PC-3 (cell line): ENCODE data around the gene PDLIM5.

Source experiments
- EZH2phosphoT487 ChIP-seq: fragments of 300-600 bp; sonication (generic); IDR thresholded peaks from 2 replicates; pipeline ENCODE4 v1.6.1; 2018; ENCODE audit warnings: mild to moderate bottlenecking, antibody characterized with exemption, low read length, borderline replicate concordance
- TF ChIP-seq, protein P1 (sequence below): fragments of 300-600 bp; sonication (generic); conservative IDR thresholded peaks from 2 replicates; pipeline ENCODE4 v1.5.1; 2017; ENCODE audit warnings: antibody characterized with exemption, low read depth, mild to moderate bottlenecking, low read length

- TF ChIP-seq, protein P1, sequence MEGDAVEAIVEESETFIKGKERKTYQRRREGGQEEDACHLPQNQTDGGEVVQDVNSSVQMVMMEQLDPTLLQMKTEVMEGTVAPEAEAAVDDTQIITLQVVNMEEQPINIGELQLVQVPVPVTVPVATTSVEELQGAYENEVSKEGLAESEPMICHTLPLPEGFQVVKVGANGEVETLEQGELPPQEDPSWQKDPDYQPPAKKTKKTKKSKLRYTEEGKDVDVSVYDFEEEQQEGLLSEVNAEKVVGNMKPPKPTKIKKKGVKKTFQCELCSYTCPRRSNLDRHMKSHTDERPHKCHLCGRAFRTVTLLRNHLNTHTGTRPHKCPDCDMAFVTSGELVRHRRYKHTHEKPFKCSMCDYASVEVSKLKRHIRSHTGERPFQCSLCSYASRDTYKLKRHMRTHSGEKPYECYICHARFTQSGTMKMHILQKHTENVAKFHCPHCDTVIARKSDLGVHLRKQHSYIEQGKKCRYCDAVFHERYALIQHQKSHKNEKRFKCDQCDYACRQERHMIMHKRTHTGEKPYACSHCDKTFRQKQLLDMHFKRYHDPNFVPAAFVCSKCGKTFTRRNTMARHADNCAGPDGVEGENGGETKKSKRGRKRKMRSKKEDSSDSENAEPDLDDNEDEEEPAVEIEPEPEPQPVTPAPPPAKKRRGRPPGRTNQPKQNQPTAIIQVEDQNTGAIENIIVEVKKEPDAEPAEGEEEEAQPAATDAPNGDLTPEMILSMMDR, result no peak
- TF ChIP-seq EZH2phosphoT487, result no peak
Observed at GRCh38 chr4:94544811-94545210, 93.1 kb downstream of the PDLIM5 start.
